ENCODE results near the gene SH3BP1. TPM values are rescaled to one million over a fixed set of nuclear protein-coding genes. Genes with fewer than 3 reads are reported as not detected.

SH3BP1 gene
- total and polyA plus RNA-seq, 9 of the 15 experiments (the other 6 are each of a cell fraction or from before 2014, with no cell fraction given): 0.10 to 36.2 (median 10.4) TPM

DNA sequence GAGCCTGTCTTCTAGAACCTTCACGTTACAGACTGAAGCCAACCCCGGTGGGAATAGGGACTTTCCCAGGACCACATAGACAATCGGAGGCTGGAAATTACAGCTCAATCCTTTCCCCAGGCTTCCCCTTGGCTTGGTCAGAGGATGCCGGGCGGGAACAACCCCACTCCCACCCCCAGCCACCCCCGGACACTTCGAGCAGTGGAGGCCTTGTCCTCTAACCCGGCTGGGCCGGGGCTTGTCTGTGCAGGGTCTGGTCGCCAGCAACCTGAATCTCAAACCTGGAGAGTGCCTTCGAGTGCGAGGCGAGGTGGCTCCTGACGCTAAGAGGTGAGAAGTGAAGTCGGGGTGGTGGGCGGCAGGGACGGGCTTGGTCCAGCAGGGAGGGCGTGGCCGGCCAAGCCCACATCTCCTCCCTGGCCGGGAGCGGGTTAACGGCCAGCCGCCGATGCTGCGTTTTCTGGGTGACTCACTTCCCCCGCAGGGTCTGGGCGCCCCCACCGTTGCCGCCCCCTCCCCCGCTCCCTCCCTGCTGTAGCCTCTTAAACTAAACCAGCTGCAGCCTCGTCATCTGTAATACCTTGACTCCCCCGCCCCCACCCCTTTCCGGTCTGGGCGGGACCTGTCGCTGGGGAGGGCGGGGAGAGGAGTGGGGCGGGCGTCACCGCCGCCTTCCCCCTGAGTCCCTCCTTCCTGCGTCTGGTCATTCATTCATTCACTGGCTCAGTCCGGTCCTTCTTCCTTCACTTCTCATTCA, 37.4 kb downstream of the SH3BP1 start (continued):
- peak; percentile 51; the same call in 1 of the 2 replicates for TF ChIP-seq SMARCE1 (IDR thresholded peaks at IDR 0.05)
- peak; percentile 98 for TF ChIP-seq EGR1 (conservative IDR thresholded peaks at IDR 0.05)
- TF ChIP-seq, protein P1, sequence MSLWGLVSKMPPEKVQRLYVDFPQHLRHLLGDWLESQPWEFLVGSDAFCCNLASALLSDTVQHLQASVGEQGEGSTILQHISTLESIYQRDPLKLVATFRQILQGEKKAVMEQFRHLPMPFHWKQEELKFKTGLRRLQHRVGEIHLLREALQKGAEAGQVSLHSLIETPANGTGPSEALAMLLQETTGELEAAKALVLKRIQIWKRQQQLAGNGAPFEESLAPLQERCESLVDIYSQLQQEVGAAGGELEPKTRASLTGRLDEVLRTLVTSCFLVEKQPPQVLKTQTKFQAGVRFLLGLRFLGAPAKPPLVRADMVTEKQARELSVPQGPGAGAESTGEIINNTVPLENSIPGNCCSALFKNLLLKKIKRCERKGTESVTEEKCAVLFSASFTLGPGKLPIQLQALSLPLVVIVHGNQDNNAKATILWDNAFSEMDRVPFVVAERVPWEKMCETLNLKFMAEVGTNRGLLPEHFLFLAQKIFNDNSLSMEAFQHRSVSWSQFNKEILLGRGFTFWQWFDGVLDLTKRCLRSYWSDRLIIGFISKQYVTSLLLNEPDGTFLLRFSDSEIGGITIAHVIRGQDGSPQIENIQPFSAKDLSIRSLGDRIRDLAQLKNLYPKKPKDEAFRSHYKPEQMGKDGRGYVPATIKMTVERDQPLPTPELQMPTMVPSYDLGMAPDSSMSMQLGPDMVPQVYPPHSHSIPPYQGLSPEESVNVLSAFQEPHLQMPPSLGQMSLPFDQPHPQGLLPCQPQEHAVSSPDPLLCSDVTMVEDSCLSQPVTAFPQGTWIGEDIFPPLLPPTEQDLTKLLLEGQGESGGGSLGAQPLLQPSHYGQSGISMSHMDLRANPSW (CRISPR knock-in tag; IDR thresholded peaks at IDR 0.05): no peak
- no peak; a peak in 1 of 4 replicates for TF ChIP-seq SRF (CRISPR knock-in tag; IDR thresholded peaks at IDR 0.05)
- peak; percentile 71 to 94 for TF ChIP-seq MAZ (CRISPR knock-in tag; conservative IDR thresholded peaks at IDR 0.05 in 1 of 2, IDR thresholded peaks at IDR 0.05 in 1 of 2)
- peak; percentile 34; the same call in 1 of the 2 replicates for TF ChIP-seq CBFA2T2 (conservative IDR thresholded peaks at IDR 0.05)
- TF ChIP-seq ATF1 (CRISPR knock-in tag; IDR thresholded peaks at IDR 0.05): no peak
- peak; percentile 65 for TF ChIP-seq ATF1 (tag; IDR thresholded peaks at IDR 0.05)
- 0 out of 4 replicates have a peak, but pooled peaks of 1 of the 2 experiments have one; percentile 18 for TF ChIP-seq NRF1 (conservative IDR thresholded peaks at IDR 0.05 in 1 of 2, IDR thresholded peaks at IDR 0.05 in 1 of 2)
- TF ChIP-seq, protein P2, sequence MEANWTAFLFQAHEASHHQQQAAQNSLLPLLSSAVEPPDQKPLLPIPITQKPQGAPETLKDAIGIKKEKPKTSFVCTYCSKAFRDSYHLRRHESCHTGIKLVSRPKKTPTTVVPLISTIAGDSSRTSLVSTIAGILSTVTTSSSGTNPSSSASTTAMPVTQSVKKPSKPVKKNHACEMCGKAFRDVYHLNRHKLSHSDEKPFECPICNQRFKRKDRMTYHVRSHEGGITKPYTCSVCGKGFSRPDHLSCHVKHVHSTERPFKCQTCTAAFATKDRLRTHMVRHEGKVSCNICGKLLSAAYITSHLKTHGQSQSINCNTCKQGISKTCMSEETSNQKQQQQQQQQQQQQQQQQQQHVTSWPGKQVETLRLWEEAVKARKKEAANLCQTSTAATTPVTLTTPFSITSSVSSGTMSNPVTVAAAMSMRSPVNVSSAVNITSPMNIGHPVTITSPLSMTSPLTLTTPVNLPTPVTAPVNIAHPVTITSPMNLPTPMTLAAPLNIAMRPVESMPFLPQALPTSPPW (CRISPR knock-in tag; IDR thresholded peaks at IDR 0.05): peak; percentile 99
- TF ChIP-seq, protein P3, sequence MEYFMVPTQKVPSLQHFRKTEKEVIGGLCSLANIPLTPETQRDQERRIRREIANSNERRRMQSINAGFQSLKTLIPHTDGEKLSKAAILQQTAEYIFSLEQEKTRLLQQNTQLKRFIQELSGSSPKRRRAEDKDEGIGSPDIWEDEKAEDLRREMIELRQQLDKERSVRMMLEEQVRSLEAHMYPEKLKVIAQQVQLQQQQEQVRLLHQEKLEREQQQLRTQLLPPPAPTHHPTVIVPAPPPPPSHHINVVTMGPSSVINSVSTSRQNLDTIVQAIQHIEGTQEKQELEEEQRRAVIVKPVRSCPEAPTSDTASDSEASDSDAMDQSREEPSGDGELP (CRISPR knock-in tag; IDR thresholded peaks at IDR 0.05; ENCODE audit: borderline replicate concordance): peak; percentile 98
- TF ChIP-seq RBFOX2 (IDR thresholded peaks at IDR 0.05; ENCODE audit: low read depth, low read length): peak; percentile 80
- peak; percentile 48; the same call in 1 of the 2 replicates for TF ChIP-seq MYNN (IDR thresholded peaks at IDR 0.05)
- no peak for TF ChIP-seq MYNN (CRISPR knock-in tag; IDR thresholded peaks at IDR 0.05)
- peak; percentile 33; the same call in 1 of the 2 replicates for TF ChIP-seq ZFX (CRISPR knock-in tag; IDR thresholded peaks at IDR 0.05)
- peak; percentile 65 for TF ChIP-seq LEF1 (IDR thresholded peaks at IDR 0.05)
- TF ChIP-seq NFRKB (IDR thresholded peaks at IDR 0.05; ENCODE audit: low read depth): 0 out of 2 replicates have a peak, but pooled peaks have one; percentile 30
- TF ChIP-seq, protein P4, sequence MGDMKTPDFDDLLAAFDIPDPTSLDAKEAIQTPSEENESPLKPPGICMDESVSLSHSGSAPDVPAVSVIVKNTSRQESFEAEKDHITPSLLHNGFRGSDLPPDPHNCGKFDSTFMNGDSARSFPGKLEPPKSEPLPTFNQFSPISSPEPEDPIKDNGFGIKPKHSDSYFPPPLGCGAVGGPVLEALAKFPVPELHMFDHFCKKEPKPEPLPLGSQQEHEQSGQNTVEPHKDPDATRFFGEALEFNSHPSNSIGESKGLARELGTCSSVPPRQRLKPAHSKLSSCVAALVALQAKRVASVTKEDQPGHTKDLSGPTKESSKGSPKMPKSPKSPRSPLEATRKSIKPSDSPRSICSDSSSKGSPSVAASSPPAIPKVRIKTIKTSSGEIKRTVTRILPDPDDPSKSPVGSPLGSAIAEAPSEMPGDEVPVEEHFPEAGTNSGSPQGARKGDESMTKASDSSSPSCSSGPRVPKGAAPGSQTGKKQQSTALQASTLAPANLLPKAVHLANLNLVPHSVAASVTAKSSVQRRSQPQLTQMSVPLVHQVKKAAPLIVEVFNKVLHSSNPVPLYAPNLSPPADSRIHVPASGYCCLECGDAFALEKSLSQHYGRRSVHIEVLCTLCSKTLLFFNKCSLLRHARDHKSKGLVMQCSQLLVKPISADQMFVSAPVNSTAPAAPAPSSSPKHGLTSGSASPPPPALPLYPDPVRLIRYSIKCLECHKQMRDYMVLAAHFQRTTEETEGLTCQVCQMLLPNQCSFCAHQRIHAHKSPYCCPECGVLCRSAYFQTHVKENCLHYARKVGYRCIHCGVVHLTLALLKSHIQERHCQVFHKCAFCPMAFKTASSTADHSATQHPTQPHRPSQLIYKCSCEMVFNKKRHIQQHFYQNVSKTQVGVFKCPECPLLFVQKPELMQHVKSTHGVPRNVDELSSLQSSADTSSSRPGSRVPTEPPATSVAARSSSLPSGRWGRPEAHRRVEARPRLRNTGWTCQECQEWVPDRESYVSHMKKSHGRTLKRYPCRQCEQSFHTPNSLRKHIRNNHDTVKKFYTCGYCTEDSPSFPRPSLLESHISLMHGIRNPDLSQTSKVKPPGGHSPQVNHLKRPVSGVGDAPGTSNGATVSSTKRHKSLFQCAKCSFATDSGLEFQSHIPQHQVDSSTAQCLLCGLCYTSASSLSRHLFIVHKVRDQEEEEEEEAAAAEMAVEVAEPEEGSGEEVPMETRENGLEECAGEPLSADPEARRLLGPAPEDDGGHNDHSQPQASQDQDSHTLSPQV (IDR thresholded peaks at IDR 0.05): peak; percentile 4; the same call in 1 of the 2 replicates
- peak; percentile 78 for TF ChIP-seq ZNF766 (CRISPR knock-in tag; conservative IDR thresholded peaks at IDR 0.05)
